Uterus (tissue), 4 donors: ENCODE results near the gene YWHAH. TPM values are rescaled to one million over a fixed set of nuclear protein-coding genes. Genes with fewer than 3 reads are reported as not detected.

ENCODE experiments used
- DNase-seq, 2 donors: peaks; one replicate each; pipeline ENCODE4 v3.0.0-alpha.2; 2019 to 2020
- H3K27ac ChIP-seq, 2 donors: fragments of 200-600 bp; sonication (generic); 1 replicate in 1 of 2; 2 replicates in 1 of 2; pipeline ENCODE4 v1.5.1; 2016 to 2018
- H3K27me3 ChIP-seq, 2 donors: fragments of 200-600 bp; sonication (generic); one replicate each; pipeline ENCODE4 v1.5.1; 2018 to 2019; ENCODE audit warnings: control low read depth in 1 of 2
- H3K36me3 ChIP-seq, 2 donors: fragments of 200-600 bp; sonication (generic); one replicate each; pipeline ENCODE4 v1.5.1; 2019; ENCODE audit warnings: control low read depth in 1 of 2
- H3K4me1 ChIP-seq, 2 donors: fragments of 200-600 bp; sonication (generic); one replicate each; pipeline ENCODE4 v1.5.1; 2018 to 2019; ENCODE audit warnings: control low read depth in 1 of 2
- H3K4me3 ChIP-seq, 2 donors: fragments of 200-600 bp; sonication (generic); 1 replicate in 1 of 2; 2 replicates in 1 of 2; pipeline ENCODE4 v1.5.1; 2018 to 2019; ENCODE audit warnings: mild to moderate bottlenecking in 1 of 2
- H3K9me3 ChIP-seq, 2 donors: fragments of 200-600 bp; sonication (generic); one replicate each; pipeline ENCODE4 v1.5.1; 2019; ENCODE audit warnings: control low read depth in 1 of 2
- POLR2A ChIP-seq, 2 donors: fragments of 450-650 bp; IDR thresholded peaks; one replicate each; pipeline ENCODE4 v1.6.1; 2016; ENCODE audit warnings: antibody characterized with exemption in 2 of 2, mild to moderate bottlenecking in 1 of 2, moderate library complexity in 1 of 2
- intact Hi-C: fragments of 100-400 bp; cut with DNase I; formaldehyde crosslinking; loops from one replicate; pipeline ENCODE4 v1.15.1; 2023; ENCODE audit warnings: low total_unique reads
- total RNA-seq, 4 donors: library from RNA; depleted of rRNA in 3 of 4; stranded (reverse); fragments of >200 nt in 3 of 4; gene quantifications; one replicate each; pipeline versions ENCODE4 v1.1.0 to v1.2.4, GENCODE V29; 2014 to 2023
- TF ChIP-seq, protein P1 (sequence below), 4 experiments: fragments of 200-600 bp in 2 of 4; fragments of 450-650 bp in 2 of 4; sonication (generic) in 2 of 4; IDR thresholded peaks; one replicate each; pipeline ENCODE4 v1.5.1; 2016 to 2019; ENCODE audit warnings: antibody characterized with exemption in 4 of 4, mild to moderate bottlenecking in 2 of 4, moderate library complexity in 1 of 4
- donor health status: DM: yes; HTN: yes; CAD: no.

YWHAH gene
- total RNA-seq, 4 donors from 2014 or later: 37.1 to 209 (median 101) TPM

DNA sequence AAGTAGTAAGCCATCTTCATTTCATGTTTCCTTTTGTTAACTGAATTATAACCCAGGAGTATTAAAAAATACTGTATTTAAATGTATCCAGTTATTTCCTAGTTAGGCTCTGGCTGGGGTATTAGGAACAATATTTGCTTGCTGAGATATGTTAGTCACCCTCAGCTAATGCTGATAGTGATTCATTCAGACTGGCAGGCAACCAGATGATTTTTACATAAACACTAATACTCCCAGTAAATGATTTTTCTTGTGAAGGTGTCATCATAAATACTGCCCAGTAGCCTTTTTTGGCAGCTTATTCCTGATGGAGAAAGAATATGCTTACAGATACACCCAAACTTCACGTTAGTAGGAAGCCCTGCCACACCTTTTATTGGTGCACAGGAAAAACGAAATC lies 8.1 kb downstream of the YWHAH start:
- Histone ChIP-seq H3K9me3 (no peaks in the 10 kb centered on the region), H3K36me3 (no peaks in the 10 kb centered on the region), H3K27me3 (no peaks in the 10 kb centered on the region), H3K4me3 (no peak overlapping the region), H3K4me1 (peaks cover 14 to 22% of the 10 kb centered on the region in 2 donors), H3K27ac (peak overlapping the region; percentile 39 to 58)
- DNase-seq: peak in 1 of 2 donors; percentile 42
- intact Hi-C loops: loop anchor here (10.0 kb wide), 1 partner anchor 58 kb away; no protein-coding TSS in a partner anchor
- TF ChIP-seq, protein P1, sequence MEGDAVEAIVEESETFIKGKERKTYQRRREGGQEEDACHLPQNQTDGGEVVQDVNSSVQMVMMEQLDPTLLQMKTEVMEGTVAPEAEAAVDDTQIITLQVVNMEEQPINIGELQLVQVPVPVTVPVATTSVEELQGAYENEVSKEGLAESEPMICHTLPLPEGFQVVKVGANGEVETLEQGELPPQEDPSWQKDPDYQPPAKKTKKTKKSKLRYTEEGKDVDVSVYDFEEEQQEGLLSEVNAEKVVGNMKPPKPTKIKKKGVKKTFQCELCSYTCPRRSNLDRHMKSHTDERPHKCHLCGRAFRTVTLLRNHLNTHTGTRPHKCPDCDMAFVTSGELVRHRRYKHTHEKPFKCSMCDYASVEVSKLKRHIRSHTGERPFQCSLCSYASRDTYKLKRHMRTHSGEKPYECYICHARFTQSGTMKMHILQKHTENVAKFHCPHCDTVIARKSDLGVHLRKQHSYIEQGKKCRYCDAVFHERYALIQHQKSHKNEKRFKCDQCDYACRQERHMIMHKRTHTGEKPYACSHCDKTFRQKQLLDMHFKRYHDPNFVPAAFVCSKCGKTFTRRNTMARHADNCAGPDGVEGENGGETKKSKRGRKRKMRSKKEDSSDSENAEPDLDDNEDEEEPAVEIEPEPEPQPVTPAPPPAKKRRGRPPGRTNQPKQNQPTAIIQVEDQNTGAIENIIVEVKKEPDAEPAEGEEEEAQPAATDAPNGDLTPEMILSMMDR (IDR thresholded peaks at IDR 0.05): no peak
- TF ChIP-seq POLR2A (IDR thresholded peaks at IDR 0.05): no peak

DNA sequence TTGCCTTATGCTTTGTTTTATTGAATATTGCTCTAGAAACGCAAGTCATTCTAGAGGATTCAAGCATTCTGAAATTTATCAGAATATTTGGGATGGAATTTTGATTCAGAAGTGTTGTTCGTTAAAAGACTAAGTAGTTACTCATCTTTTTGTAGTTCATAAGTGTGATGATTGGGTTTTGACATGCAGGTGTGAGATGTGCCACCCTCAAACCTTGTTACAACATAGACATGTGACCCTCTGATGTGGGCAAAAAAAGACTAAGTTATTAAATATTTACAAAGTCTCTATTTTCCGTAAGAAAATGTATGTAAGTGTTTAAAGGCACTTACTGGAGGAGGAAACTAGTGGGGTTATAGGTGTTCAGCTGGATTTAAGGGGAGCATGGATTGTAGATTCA lies 8.9 kb downstream of the YWHAH start:
- Histone ChIP-seq H3K4me3 (no peak overlapping the region), H3K4me1 (peaks cover 14 to 22% of the 10 kb centered on the region in 2 donors), H3K27ac (no peak overlapping the region), H3K9me3 (no peaks in the 10 kb centered on the region), H3K36me3 (no peaks in the 10 kb centered on the region), H3K27me3 (no peaks in the 10 kb centered on the region)
- DNase-seq: no peak
- intact Hi-C loops: loop anchor here (10.0 kb wide), 1 partner anchor 58 kb away; no protein-coding TSS in a partner anchor
- TF ChIP-seq, protein P1 (IDR thresholded peaks at IDR 0.05): no peak
- no peak for TF ChIP-seq POLR2A (IDR thresholded peaks at IDR 0.05)

- intact Hi-C loops: loop anchor here (10.0 kb wide), 1 partner anchor 60 kb away; no protein-coding TSS in a partner anchor
- H3K4me1 ChIP-seq: peaks cover 14 to 22% of the 10 kb centered on the region in 2 donors
Measured at GRCh38 chr22:31954535-31955523, 10.5 kb downstream of the YWHAH start.

DNA sequence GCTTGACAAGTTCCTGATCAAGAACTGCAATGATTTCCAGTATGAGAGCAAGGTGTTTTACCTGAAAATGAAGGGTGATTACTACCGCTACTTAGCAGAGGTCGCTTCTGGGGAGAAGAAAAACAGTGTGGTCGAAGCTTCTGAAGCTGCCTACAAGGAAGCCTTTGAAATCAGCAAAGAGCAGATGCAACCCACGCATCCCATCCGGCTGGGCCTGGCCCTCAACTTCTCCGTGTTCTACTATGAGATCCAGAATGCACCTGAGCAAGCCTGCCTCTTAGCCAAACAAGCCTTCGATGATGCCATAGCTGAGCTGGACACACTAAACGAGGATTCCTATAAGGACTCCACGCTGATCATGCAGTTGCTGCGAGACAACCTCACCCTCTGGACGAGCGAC lies 12.0 kb downstream of the YWHAH start:
- Histone ChIP-seq H3K36me3 (no peaks in the 10 kb centered on the region), H3K27ac (no peak overlapping the region), H3K4me3 (no peak overlapping the region), H3K4me1 (peaks cover 12 to 14% of the 10 kb centered on the region in 2 donors), H3K27me3 (no peaks in the 10 kb centered on the region), H3K9me3 (no peaks in the 10 kb centered on the region)
- TF ChIP-seq, protein P1 (IDR thresholded peaks at IDR 0.05): no peak
- no peak for TF ChIP-seq POLR2A (IDR thresholded peaks at IDR 0.05)
- intact Hi-C loops: loop anchor here (10.0 kb wide), 1 partner anchor 62 kb away; no protein-coding TSS in a partner anchor
- no peak for DNase-seq

More at GRCh38 chr22:31954535-31955523, 10.5 kb downstream of the YWHAH start:
- Histone ChIP-seq H3K36me3 (no peaks in the 10 kb centered on the region), H3K4me3 (no peak overlapping the region), H3K9me3 (no peaks in the 10 kb centered on the region), H3K27me3 (no peaks in the 10 kb centered on the region), H3K27ac (peak overlapping the region; percentile 8 to 41)
- no peak for DNase-seq
- TF ChIP-seq, protein P1 (IDR thresholded peaks at IDR 0.05): no peak
- no peak for TF ChIP-seq POLR2A (IDR thresholded peaks at IDR 0.05)
